Loucy (cell line): ENCODE measurements around the gene ADTRP.

Experiments
- EZH2phosphoT487 ChIP-seq: fragments of 200-600 bp; IDR thresholded peaks from 2 replicates; pipeline ENCODE4 v1.6.1; 2018; ENCODE audit warnings: antibody characterized with exemption, mild to moderate bottlenecking, moderate library complexity, borderline replicate concordance
- TF ChIP-seq, protein P1 (sequence below): fragments of 200-600 bp; sonication (generic); conservative IDR thresholded peaks from 2 replicates; pipeline ENCODE4 v1.5.1; 2014; ENCODE audit warnings: mild to moderate bottlenecking, antibody characterized with exemption, low read length

- TF ChIP-seq, protein P1, sequence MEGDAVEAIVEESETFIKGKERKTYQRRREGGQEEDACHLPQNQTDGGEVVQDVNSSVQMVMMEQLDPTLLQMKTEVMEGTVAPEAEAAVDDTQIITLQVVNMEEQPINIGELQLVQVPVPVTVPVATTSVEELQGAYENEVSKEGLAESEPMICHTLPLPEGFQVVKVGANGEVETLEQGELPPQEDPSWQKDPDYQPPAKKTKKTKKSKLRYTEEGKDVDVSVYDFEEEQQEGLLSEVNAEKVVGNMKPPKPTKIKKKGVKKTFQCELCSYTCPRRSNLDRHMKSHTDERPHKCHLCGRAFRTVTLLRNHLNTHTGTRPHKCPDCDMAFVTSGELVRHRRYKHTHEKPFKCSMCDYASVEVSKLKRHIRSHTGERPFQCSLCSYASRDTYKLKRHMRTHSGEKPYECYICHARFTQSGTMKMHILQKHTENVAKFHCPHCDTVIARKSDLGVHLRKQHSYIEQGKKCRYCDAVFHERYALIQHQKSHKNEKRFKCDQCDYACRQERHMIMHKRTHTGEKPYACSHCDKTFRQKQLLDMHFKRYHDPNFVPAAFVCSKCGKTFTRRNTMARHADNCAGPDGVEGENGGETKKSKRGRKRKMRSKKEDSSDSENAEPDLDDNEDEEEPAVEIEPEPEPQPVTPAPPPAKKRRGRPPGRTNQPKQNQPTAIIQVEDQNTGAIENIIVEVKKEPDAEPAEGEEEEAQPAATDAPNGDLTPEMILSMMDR: no peak
- TF ChIP-seq EZH2phosphoT487: no peak
Observed at GRCh38 chr6:11819486-11819885, 40.9 kb upstream of the ADTRP start.
